Panc1 (cell line): ENCODE measurements around the gene BRD1.

Experiments
- CTCF ChIP-seq: fragments of 450-650 bp; IDR thresholded peaks from 2 replicates; pipeline ENCODE4 v1.5.1; 2017; ENCODE audit warnings: mild to moderate bottlenecking
- POLR2AphosphoS5 ChIP-seq: IDR thresholded peaks from 2 replicates; pipeline ENCODE4 v1.6.1; 2012; ENCODE audit warnings: mild to moderate bottlenecking, low read depth, low read length, moderate library complexity
- TCF7L2 ChIP-seq: IDR thresholded peaks from 2 replicates; pipeline ENCODE4 v1.6.1; 2011; ENCODE audit warnings: mild to moderate bottlenecking, low read depth, low read length, inconsistent platforms

GRCh38 chr22:49853981-49854831, 26.5 kb upstream of the BRD1 start:
- no peak for TF ChIP-seq CTCF
- no peak for TF ChIP-seq POLR2AphosphoS5
- TF ChIP-seq TCF7L2, result no peak
